K562 (cell line): ENCODE measurements around the gene P2RX1. TPM values are rescaled to one million over a fixed set of nuclear protein-coding genes. Genes with fewer than 3 reads are reported as not detected.

Source experiments
- ATAC-seq: fragments of 200-7000 bp; cut with Tn5 transposase; 3 replicates; pipeline ENCODE4 v1.9.1; 2020; ENCODE audit warnings: moderate library complexity
- BruUV-seq: library from RNA; stranded (reverse); fragments of 400-500 nt; replicated peaks from 2 replicates; lab custom pipeline; 2021; lab: Mats Ljungman, UMichigan
- CTCF ChIA-PET: fragments of 300-600 bp; formaldehyde crosslinking; extraction: SDS; loops from one replicate; lab custom pipeline; 2021; ENCODE audit warnings: low intra/inter-chr PET ratio; lab: Yijun Ruan, JAX
- POLR2A ChIA-PET: fragments of 300-600, 350-650 bp; sonication (Branson Sonifier 250); formaldehyde crosslinking; extraction: SDS; loops from one replicate; lab custom pipeline; 2021; ENCODE audit warnings: antibody characterized with exemption, inconsistent platforms; lab: Yijun Ruan, JAX
- DNase-seq, 4 experiments: peaks; one replicate each; pipeline versions ENCODE4 v3.0.0 to v3.0.0-alpha.2; 2011 to 2018; ENCODE audit warnings: low spot score in 3 of 4, mixed read lengths in 3 of 4; ENCODE audit errors: extremely low read depth in 1 of 4
- FAIRE-seq: peaks from 2 replicates; lab custom pipeline; 2011; peaks lifted over from hg19 to GRCh38; lab: Jason Lieb, UNC
- H2AFZ ChIP-seq: 2 replicates; pipeline ENCODE4 v1.6.0; 2011; ENCODE audit warnings: low read depth, low read length, control low read depth, inconsistent platforms
- H3K27ac ChIP-seq: fragments of 200-600 bp; 3 replicates; pipeline ENCODE4 v1.8.0; 2011; ENCODE audit warnings: low read depth, mild to moderate bottlenecking, control low read depth, inconsistent platforms, low read length, moderate library complexity, mixed read lengths; ENCODE audit errors: extremely low read depth
- H3K27me3 ChIP-seq, 2 experiments: fragments of 300-600 bp in 1 of 2; 2 replicates in 1 of 2; 3 replicates in 1 of 2; pipeline versions ENCODE4 v1.6.0 to v1.8.0; 2011; ENCODE audit warnings: inconsistent platforms in 2 of 2, low read length in 2 of 2, mild to moderate bottlenecking in 1 of 2, mixed read lengths in 1 of 2, moderate library complexity in 1 of 2; ENCODE audit not compliant: control insufficient read depth in 2 of 2, insufficient read depth in 2 of 2
- H3K36me3 ChIP-seq: fragments of 300-600 bp; 3 replicates; pipeline ENCODE4 v1.8.0; 2011; ENCODE audit warnings: mild to moderate bottlenecking, low read length, inconsistent platforms; ENCODE audit not compliant: control insufficient read depth, insufficient read depth
- H3K4me1 ChIP-seq, 2 experiments: fragments of 200-600 bp in 1 of 2; replicated peaks in 1 of 2; 2 replicates in 1 of 2; 3 replicates in 1 of 2; pipeline versions ENCODE4 v1.5.1 to v1.8.0; 2011; ENCODE audit warnings: inconsistent platforms in 2 of 2, low read length in 2 of 2, mild to moderate bottlenecking in 1 of 2, mixed read lengths in 1 of 2, moderate library complexity in 1 of 2; ENCODE audit not compliant: control insufficient read depth in 2 of 2, insufficient read depth in 2 of 2
- H3K4me2 ChIP-seq: 2 replicates; pipeline ENCODE4 v1.6.1; 2011; ENCODE audit warnings: low read length, control low read depth, inconsistent platforms, mixed read lengths; ENCODE audit not compliant: insufficient read depth
- H3K4me3 ChIP-seq: fragments of 200-600 bp; sonication (generic), shearing (Covaris generic); 2 replicates; pipeline ENCODE4 v1.5.1; 2016; ENCODE audit warnings: control low read depth, inconsistent platforms
- H3K79me2 ChIP-seq: fragments of 200-600 bp; 3 replicates; pipeline ENCODE4 v1.8.0; 2011; ENCODE audit warnings: low read length, inconsistent platforms; ENCODE audit not compliant: control insufficient read depth, insufficient read depth
- H3K9ac ChIP-seq, 2 experiments: 2 replicates each; pipeline versions ENCODE4 v1.6.0 to v1.6.1; 2011; ENCODE audit warnings: low read depth in 2 of 2, low read length in 2 of 2, control low read depth in 1 of 2, inconsistent platforms in 1 of 2, mild to moderate bottlenecking in 1 of 2, mixed read lengths in 1 of 2; ENCODE audit not compliant: insufficient read depth in 1 of 2
- H3K9me1 ChIP-seq: one replicate; pipeline ENCODE4 v1.6.0; 2011; ENCODE audit warnings: inconsistent platforms, mild to moderate bottlenecking, low read length, moderate library complexity; ENCODE audit not compliant: control insufficient read depth, insufficient read depth
- H3K9me3 ChIP-seq: replicated peaks from 2 replicates; pipeline ENCODE4 v1.5.1; 2011; ENCODE audit warnings: low read depth, low read length, inconsistent platforms; ENCODE audit not compliant: control insufficient read depth, insufficient read depth
- H4K20me1 ChIP-seq: replicated peaks from 2 replicates; pipeline ENCODE4 v1.6.1; 2011; ENCODE audit warnings: low read length, inconsistent platforms, mixed read lengths; ENCODE audit not compliant: control insufficient read depth, insufficient read depth
- ARID1B ChIP-seq: fragments of 450-650 bp; IDR thresholded peaks from 2 replicates; pipeline ENCODE4 v1.6.1; 2016; ENCODE audit warnings: antibody characterized with exemption, mild to moderate bottlenecking, inconsistent platforms
- DMBX1 ChIP-seq: fragments of 250-450 bp; sonication (Bioruptor Pico); IDR thresholded peaks from 2 replicates; pipeline ENCODE4 v1.8.0; 2022; ENCODE audit warnings: inconsistent platforms, mild to moderate bottlenecking, moderate library complexity, borderline replicate concordance
- EP300 ChIP-seq: IDR thresholded peaks from 2 replicates; pipeline ENCODE4 v1.6.1; 2012; ENCODE audit warnings: low read length, improper control_type of control experiment
- GATAD2B ChIP-seq: fragments of 450-650 bp; IDR thresholded peaks from 2 replicates; pipeline ENCODE4 v1.6.1; 2017; ENCODE audit warnings: mild to moderate bottlenecking, borderline replicate concordance
- KAT2B ChIP-seq: IDR thresholded peaks from one replicate; pipeline ENCODE4 v1.6.1; 2012; ENCODE audit warnings: low read depth, mild to moderate bottlenecking, control low read depth, inconsistent platforms, low read length, moderate library complexity
- NFXL1 ChIP-seq: fragments of 450-650 bp; formaldehyde crosslinking; IDR thresholded peaks from 2 replicates; pipeline ENCODE4 v1.4.0; 2021; ENCODE audit warnings: mild to moderate bottlenecking
- POLR2A ChIP-seq: fragments of 450-650 bp; conservative IDR thresholded peaks from 2 replicates; pipeline ENCODE4 v1.6.1; 2016
- THAP7 ChIP-seq: fragments of 250-450 bp; sonication (Bioruptor Pico); IDR thresholded peaks from 2 replicates; pipeline ENCODE4 v1.5.0; 2021
- ZNF224 ChIP-seq: sonication (generic); formaldehyde crosslinking; IDR thresholded peaks from 2 replicates; pipeline ENCODE4 v1.8.0; 2022; ENCODE audit warnings: mild to moderate bottlenecking, missing genetic modification reagents
- WGBS: fragments of 100-300 bp; shearing (Covaris generic); methylation state at CpG from one replicate; pipeline ENCODE4 v1.1.6; 2016; ENCODE audit warnings: low coverage, mixed read lengths; ENCODE audit not compliant: insufficient coverage; ENCODE audit errors: missing lambda C conversion rate; 5-methylcytosine and 5-hydroxymethylcytosine counted together
- in situ Hi-C: fragments of 300-500 bp; cut with MboI; formaldehyde crosslinking; loops from 4 replicates; pipeline ENCODE4 v1.15.0; 2018; ENCODE audit warnings: inconsistent platforms, mixed read lengths
- intact Hi-C: fragments of 100-400 bp; cut with micrococcal nuclease; formaldehyde crosslinking; loops from 2 replicates; pipeline ENCODE4 v1.14.2; 2022
- polyA plus RNA-seq, 8 experiments: library from polyadenylated mRNA; depleted of rRNA in 4 of 8; stranded (reverse) in 5 of 8; unstranded in 3 of 8; fragments of >200 nt; fragmentation: Nextera tagmentation in 2 of 8; fragmentation: Illumina TruSeq in 1 of 8; extraction: Ambion mirVana in 2 of 8; extraction: Trizol in 1 of 8; gene quantifications; 2 replicates each; pipeline versions ENCODE4 v1.2.1 to v1.2.3, GENCODE V29; 2011 to 2014; ENCODE audit warnings: inconsistent platforms in 1 of 8, missing spikeins in 1 of 8
- total RNA-seq, 7 experiments: library from RNA; depleted of rRNA in 6 of 7; stranded (reverse); fragments of >200 nt in 6 of 7; fragmentation: Illumina TruSeq in 2 of 7; extraction: Trizol in 2 of 7; gene quantifications; 2 replicates each; pipeline versions ENCODE4 v1.2.1 to v1.2.3, GENCODE V29; 2011 to 2021; ENCODE audit warnings: low replicate concordance in 1 of 7

P2RX1 gene
- total and polyA plus RNA-seq, 9 of the 15 experiments (the other 6 are each of a cell fraction or from before 2014, with no cell fraction given): 0.27 to 20.3 (median 10.3) TPM

DNA sequence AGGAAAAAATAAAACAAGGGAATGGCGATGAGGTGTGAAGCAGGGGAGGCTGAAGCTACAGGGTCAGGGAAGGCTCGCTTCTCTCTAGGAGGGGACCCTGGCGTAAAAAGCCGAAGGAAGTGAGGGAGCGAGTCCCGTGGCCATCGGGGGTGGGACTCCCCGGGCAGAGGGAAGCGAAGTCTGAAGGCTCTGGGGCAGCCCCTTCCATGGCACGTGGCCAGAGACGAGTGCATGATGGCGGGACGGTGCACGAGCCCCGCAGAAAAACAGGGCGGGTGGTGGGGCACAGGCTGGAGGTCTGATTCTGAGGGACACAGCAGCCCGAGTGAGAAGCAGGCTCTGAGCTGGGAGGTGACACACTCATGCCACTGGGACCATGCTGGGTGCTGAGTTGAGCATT, 49.2 kb downstream of the P2RX1 start:
- no peak for ATAC-seq
- POLR2A ChIA-PET: interaction anchor here (0.6 kb wide), 3 partner anchors 12 to 1005 kb away, joined by 3 to 4 read pairs (median 3); no protein-coding TSS in a partner anchor
- no peak overlapping the region for H3K27ac ChIP-seq
- H3K4me3 ChIP-seq: no peak overlapping the region
- no peak for FAIRE-seq
- 80% methylated on average over 9 of the region's 17 CpGs for WGBS
- H3K27me3 ChIP-seq: no peaks in the 10 kb centered on the region
- DNase-seq: no peak
- BruUV-seq: no TSS peak
- H3K4me2 ChIP-seq: no peak overlapping the region
- H3K9me3 ChIP-seq: no peaks in the 10 kb centered on the region
- peaks cover 5% of the 10 kb centered on the region; the same call in 2 of the 3 replicates for H3K36me3 ChIP-seq
- H3K9ac ChIP-seq: no peak overlapping the region
- H4K20me1 ChIP-seq: no peaks in the 10 kb centered on the region
- no peak overlapping the region for H2AFZ ChIP-seq
- intact Hi-C loops: no loop called here
- TF ChIP-seq ZNF224 (CRISPR knock-in tag) (no peak), DMBX1 (CRISPR knock-in tag) (no peak), GATAD2B (no peak), ARID1B (no peak), EP300 (no peak), KAT2B (no peak), POLR2A (no peak), NFXL1 (CRISPR knock-in tag) (no peak), THAP7 (CRISPR knock-in tag) (no peak)
- TF ChIP-seq, all 486 proteins: peak for 0
- in situ Hi-C loops: no loop called here
- H3K9me1 ChIP-seq: no peaks in the 10 kb centered on the region
- CTCF ChIA-PET: no interaction called here
- H3K79me2 ChIP-seq: no peaks in the 10 kb centered on the region
- peaks cover 5 to 20% of the 10 kb centered on the region in 2 experiments; a peak in 4 of 5 replicates for H3K4me1 ChIP-seq
